Measurements from ENCODE around the gene OR6B1.
"Not testable (repeated sequence)": the region's sequence is repeated elsewhere in the genome, so short reads cannot be mapped to it uniquely, and the experiment has no call there.

Gene OR6B1

DNA sequence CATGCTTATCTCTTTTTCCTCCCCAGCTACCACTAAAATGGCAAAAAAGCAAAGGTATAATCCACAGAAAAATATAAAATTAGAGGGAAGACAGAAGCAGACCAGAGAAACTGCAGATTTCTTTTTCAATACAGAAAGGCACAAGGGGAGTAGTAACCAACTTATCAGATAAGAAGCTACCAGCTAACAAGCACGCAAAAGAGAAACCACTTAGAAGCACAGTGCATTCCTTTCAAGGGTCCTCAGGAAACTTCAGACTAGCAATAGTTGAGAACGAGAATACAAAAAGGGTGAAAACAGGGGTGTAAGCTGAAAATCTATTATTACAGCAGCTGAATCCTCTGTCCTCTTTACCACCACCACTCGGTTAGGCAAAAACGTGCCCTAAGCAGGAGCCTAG lies 38.8 kb downstream of the OR6B1 start:
- DNase-seq (ENCODE audit: low spot score) = no peak

DNA sequence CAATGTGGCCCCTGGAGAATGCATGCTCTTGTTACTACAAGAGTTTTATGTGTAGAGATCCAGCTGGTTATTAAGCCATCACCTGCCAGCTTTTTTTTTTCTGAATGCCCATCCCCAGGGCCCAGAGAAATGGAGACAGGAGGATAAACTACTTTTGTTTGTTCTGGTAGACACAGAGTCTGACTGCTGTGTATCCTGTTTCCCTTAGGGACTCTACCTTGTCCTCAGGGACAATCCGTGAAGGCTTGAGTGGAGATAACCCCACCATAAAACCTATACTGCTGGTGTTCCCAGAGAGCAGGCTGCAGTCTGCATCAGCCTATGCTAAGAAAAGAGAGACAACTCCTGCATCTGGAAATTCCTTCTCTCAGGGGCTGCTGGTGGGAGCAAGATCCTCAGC lies 48.5 kb downstream of the OR6B1 start, which contains the start of gene OR2A5:
OR2A5 (plus strand) TSS at position 301 of the 400 bp plus-strand sequence. CDS start 1,454 bp downstream, outside the sequence.
- no peak for DNase-seq (ENCODE audit: low spot score)

GRCh38 chr7:144049491-144049890 lies 49.4 kb downstream of the OR6B1 start:
- DNase-seq (ENCODE audit: low spot score) = no peak

DNA sequence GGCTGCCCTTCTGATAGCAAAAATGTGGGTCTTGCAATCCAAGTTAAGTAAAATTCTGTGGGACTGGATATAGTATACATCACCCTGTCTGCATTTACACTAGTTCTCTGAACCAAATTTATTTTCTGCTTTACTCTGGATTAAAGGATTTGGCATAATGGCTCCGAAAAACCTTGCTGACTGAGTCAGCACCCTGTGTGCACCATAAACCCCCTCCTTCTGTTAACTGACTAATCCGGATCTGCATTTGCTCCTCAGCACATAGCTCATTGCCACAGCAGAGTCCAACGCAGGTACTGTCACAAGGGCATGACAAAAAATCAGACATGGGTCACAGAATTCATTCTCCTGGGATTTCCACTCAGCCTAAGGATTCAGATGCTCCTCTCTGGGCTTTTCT lies 50.0 kb downstream of the OR6B1 start:
- DNase-seq (ENCODE audit: low spot score) = no peak

- DNase-seq (ENCODE audit: low spot score) = not testable (repeated sequence)
Measured at GRCh38 chr7:144050884-144051283, 50.8 kb downstream of the OR6B1 start.

DNA sequence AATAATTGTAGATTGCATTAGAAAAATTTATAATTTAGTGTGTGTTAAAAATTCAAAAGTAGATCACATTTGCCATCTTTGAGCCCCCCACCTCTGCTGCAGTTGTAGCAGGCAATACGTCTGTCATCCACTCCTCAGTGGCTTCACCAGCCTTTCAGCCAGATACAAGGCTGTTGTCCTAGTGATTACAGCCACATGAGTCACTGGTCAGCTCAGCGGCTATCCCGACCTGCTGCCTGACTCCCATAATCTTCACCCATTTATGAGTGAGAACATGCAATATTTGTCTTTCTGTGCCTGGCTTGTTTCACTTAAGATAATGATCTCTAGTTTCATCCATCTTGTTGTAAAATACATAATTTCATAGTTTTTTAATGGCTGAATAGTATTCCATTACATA lies 57.8 kb downstream of the OR6B1 start:
- DNase-seq (ENCODE audit: low spot score) = no peak

All from iPS-NIHi11 (cell line).